GM21619 (cell line): ENCODE data around the gene PRM3.

Experiments used
- ATAC-seq: cut with Tn5 transposase; IDR thresholded peaks from one replicate; pipeline ENCODE4 v1.9.1; 2021; ENCODE audit not compliant: unreplicated experiment

The PRM3 gene

DNA sequence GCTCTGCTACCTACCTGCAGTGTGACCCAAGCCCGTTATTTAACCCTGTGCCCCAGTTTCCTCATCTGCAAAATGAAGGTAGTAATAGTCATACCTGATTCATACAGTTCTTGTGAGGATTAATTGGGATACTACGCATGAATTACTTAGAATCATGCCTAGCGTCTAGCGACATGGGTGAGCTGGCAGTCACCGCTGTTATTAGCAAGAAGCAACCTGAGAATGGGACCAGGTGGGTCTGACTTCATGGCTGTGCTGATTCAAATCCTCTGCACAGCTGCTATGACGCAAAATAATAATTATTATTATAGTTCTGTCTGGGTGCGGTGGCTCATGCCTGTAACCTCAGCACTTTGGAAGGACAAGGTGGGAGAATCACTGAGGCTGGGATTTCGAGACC, 25.3 kb downstream of the PRM3 start:
- no peak for ATAC-seq

GRCh38 chr16:11245988-11246387, 27.4 kb downstream of the PRM3 start:
- ATAC-seq: no peak

DNA sequence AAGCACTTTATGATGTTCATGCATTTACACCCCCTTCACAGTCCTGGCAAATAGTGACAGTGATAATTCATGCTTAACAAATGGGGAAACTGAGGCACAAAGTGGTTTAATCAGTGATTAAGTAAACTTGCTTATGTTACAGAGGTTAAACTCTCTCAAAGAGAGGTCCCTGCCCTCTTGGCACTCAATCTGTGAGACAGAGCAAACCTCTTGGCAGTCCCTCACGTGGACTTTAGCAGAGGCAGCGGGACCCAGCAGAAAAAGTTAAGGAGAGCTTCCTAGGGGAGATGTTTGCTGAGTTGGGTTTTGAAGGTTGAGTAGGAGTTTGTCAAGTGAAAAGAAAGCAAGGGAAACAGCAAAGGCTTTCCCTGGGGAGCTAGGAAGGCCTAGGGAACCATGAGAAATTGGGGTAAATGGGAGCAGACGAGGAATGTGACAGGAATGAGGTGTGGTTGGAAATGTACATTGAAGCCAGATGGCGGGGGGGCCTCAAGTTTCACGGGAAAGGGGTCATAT, 28.1 kb downstream of the PRM3 start:
- ATAC-seq: no peak

DNA sequence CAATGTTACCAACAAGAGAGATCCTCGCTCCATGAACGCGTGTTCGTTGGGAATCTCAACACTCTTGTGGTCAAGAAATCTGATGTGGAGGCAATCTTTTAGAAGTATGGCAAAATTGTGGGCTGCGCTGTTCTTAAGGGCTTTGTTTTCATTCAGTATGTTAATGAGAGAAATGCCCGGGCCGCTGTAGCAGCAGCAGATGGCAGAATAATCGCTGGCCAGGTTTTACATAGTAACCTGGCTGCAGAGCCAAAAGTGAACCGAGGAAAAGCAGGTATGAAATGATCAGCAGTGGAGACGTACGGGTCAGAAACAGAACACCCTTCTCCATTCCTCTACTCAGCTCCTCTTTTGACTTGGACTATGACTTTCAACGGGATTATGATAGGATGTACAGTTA, 30.8 kb downstream of the PRM3 start:
- ATAC-seq: no peak

DNA sequence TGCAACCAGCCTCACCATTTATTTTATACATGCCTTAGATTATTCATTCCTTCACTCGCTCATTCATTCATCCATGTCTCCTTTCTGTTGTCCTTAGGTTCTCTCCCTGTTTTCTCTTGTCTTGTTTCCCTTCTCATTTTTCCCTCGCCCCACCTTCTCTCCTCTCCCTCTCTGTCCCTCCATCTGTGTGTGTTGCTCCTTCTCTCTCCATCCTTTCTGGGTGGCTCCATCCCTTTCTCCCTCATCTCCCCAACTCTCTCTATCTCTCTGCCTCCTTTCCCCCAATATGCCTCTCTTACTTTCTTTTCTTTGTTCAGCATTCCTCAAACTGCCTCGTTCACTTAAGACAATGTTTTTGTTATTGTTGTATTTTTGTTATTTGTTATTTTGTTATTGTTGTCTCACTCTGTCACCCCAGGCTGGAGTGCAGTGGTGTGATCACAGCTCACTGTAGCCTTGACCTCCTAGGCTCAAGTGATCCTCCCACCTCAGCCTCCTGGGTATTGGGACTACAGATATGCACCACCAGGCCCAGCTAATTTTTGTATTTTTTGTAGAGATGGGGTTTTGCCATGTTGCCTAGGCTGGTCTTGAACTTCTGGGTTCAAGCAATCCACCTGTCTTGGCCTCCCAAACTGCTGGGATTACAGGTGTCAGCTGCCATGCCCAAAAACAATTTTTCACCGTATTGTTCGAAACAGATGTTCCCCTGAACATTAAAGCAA, 31.8 kb downstream of the PRM3 start:
- no peak for ATAC-seq

GRCh38 chr16:11240636-11241473, 32.6 kb downstream of the PRM3 start:
- no peak for ATAC-seq

DNA sequence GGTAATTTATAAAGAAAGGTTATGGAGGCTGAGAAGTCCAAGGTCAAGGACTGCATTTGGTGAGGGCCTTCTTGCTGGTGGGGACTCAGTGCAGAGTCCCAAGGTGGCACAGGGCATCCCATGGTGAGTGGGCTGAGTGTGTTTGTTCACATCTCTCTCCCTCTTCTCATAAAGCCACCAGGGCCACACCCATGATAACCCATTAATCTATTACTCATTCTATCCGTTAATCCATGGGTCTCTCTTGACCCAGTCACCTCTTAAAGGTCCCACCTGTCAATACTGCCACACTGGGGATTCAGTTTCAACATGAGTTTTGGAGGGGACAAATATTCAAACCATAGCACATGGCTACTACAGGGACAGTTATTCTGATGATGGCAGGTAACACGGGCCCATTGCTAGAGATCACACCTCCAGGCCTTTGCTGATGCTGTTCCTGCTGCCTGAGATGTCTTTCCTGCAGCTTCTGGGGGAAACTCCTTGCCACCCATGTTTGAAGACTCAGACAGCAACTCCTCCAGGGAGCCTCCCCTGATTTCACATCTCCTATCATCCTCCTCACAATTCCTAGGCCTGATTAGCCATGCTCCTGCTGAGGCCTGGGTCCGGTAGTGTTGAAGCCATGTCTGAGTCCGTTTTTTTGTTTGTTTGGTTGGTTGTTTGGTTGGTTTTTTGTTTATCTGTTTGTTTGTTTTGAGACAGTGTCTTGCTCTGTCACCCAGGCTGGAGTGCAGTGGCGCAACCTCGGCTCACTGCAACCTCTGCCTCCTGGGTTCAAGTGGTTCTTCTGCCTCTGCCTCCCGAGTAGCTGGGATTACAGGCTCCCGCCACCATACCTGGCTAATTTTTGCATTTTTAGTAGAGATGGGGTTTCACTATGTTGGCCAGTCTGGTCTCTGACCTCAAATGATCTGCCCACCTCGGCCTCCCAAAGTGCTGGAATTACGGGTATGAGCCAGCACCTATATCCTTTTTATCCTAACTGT, 33.5 kb downstream of the PRM3 start:
- ATAC-seq: no peak

DNA sequence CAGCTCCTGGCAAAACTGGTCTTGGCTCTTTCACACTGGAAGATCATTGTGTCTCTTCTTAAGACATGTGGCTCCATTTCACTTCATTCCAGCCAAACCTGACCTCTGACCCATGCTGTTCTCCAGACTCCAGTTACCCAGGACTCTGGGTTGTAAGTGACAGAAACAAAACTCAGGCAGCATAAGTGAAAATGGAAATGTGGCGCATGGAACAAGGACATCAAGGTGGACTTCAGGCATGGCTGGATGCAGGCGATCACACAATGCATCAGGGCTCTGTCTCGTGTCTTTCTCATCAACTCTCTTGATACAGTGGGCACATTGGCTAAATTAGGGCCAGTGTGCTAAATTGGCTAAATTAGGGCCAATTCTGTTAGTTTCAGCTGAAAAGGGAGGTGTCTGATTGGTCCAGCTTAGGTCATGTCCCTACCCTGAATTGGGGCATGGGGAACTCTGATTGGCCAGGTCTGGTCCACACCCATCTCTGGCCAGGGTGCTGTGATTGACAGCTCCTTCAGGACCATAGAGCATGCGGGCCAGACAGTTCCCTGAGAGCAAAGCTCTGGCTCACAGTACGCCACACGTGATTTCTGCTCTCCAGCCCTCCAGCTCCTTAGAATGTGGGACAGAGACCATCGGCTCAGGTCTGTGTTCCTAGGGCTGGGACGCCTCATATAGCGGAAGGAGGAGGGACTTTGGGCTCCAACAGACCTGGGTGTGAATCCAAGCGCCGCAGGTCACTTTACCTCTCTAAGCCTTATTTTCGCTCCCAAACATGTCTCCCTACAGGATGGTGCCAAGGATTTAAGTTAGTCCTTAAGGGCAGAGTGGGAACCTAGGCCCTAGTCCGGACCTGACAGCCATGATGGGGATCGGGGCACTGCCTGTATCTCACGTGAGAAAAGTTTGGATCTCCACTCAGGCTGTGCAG, 34.9 kb downstream of the PRM3 start:
- no peak for ATAC-seq

DNA sequence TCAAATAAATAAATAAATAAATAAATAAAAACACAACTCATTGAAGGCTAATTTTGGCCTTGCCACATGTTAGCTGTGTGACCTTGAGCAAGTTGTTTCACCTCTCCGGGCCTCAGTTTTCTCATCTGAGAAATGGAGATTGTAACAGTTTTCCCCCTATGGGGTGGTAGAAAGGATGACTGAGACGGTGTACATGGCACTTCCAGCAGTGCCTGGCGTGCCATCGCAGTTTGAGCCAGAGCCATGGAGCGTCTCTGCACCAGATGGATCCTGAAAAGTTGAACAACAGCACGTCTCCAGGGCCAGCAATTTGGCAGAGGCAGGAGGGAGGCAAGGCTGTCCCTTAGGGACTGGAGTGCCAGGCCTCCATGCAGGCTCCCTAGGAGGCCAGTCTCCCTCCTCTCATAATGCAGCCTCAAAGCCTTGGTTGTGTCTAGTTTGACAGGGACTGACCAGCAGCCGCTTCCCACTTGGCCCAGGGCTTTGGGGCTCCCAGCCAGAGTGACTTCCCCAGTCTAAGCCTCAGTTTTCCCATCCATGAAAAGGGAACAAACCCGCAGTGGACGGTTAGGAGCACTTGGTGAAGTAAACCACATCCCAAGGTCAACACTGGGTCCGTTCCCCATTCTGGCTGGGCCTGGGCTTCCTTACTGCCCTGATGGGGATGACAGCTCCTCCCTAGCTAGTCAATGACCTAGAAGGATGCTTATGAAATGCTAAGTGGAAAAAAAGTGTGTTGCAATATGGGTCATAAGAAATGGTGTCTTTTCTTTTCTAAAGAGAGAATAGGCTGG, 36.8 kb downstream of the PRM3 start:
- ATAC-seq: no peak

- no peak for ATAC-seq
Measured at GRCh38 chr16:11235703-11235991, 37.8 kb downstream of the PRM3 start.

DNA sequence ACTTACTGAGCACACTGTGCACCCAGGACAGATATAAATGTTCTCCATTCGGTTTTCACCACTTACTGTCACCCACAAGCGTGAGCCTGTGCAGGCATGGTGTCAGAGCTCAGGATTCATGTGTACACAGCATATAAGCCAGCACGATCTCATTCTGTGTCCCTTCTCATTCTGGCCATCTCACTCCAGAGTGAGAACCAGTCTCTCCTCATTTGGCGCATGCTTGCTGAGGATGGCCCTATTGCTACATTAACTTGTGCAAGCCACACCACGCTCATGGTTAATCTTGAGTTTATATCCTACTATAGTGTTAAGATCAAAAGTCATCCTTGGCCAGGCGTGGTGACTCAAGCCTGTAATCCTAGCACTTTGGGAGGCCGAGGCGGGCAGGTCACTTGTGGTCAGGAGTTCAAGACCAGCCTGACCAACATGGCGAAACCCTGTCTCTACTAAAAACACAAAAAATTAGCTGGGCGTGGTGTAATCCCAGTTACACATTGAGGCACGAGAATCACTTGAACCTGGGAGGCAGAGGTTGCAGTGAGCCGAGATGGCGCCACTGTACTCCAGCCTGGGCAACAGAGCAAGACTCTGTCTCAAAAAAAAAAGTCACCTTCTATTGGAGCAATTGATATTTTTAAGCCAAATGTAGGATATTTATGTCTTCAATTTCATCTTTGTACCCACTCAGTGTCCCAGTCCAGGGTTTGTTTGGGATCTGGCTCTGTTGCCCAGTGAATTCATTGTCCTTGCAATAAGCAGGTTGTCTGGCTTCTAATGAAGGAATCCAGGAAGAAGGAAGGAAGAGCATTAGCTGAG, 38.3 kb downstream of the PRM3 start:
- no peak for ATAC-seq

- ATAC-seq: no peak
Measured at GRCh38 chr16:11233727-11234376, 39.6 kb downstream of the PRM3 start.

DNA sequence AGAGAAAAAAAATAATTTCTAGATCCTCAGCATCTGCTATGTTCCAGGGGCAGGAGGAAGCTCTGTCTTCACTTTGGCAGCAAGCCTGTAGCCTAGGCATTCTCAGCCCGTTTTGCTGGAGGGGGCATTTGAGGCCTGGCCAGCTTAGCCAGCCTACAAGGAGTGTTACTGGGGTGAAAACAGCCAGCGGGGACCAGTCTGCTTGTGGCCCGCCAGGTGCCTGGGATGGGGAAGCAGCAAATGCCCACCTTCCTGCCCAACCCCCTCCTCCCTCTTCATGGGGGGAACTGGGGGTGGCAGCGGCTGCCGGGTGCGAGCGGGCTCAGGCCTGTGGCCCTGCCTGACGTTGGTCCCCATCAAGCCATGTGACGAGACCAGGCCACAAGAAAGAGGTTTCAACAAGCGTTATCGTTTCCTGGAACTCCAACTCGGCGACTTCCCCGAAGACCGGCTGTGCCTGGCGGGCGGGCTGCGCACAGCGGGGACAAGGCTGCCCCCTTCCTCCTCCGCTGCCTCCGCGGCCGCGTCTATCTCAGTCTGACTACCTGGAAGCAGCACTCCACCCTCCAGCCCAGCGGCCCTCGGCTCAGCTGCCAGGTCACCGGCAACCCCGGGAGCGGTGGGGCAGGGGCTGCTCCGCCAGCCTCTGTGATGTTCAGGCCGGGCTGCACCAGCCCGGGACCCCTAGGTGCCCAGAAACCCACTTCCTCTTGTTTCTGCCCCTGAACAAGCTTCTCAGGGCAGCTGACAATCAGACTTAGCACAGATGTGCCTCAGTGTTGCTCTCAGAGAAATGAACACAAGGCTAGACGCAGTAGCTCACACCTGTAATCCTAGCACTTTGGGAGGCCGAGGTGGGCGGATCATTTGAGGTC, 40.3 kb downstream of the PRM3 start:
- no peak for ATAC-seq

GRCh38 chr16:11232302-11232851, 41.1 kb downstream of the PRM3 start:
- no peak for ATAC-seq

DNA sequence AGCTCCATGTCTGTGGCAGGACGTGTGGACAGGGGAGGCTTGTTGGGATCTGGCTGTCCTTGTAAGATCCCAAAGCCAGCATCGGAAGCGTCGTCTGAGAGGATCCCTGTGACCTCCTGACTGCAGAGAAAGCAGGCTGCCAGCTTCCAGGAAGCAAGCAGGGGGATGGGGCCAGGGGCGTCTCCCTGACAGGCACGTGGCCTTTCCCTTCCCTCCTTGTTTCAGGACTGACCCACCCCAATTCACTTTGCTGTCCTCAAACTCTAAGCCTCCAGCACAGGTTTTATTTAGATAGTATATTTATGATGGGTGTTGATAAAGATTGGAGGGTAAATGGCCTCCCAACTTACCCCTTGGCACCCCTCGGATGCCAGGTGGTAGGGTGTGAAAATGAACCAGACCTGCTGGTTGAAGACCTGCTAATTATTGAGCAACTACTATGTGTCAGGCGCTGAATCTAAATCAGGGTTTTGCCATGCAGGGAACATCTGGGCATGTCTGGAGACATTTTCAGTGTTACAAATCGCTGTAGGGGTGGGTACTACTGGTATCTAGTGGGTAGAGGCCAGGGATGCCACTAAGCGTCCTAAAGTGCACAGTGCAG, 42.0 kb downstream of the PRM3 start:
- ATAC-seq: no peak

GRCh38 chr16:11229906-11230305, 43.5 kb downstream of the PRM3 start:
- ATAC-seq: no peak
